Upper lobe of left lung (tissue), 4 donors: ENCODE measurements around the gene CHCHD4.

Experiments used
- CTCF ChIP-seq, 6 experiments: fragments of 450-650 bp in 4 of 6; fragments of 200-600 bp in 2 of 6; sonication (generic) in 2 of 6; IDR thresholded peaks; one replicate each; pipeline ENCODE4 v1.5.1; 2016 to 2019; ENCODE audit warnings: antibody characterized with exemption in 6 of 6
- POLR2A ChIP-seq, 4 donors: fragments of 450-650 bp; IDR thresholded peaks; one replicate each; pipeline ENCODE4 v1.5.1; 2016 to 2017; ENCODE audit warnings: antibody characterized with exemption in 4 of 4, mild to moderate bottlenecking in 2 of 4

- TF ChIP-seq CTCF (IDR thresholded peaks at IDR 0.05), result no peak
- no peak for TF ChIP-seq POLR2A (IDR thresholded peaks at IDR 0.05)
These were observed 61.5 kb downstream of the CHCHD4 start for GRCh38 chr3:14063152-14063551.
